Posterior cingulate gyrus (tissue), 11 donors: ENCODE results near the gene LMO3.
"Not testable (repeated sequence)": the region's sequence is repeated elsewhere in the genome, so short reads cannot be mapped to it uniquely, and the experiment has no call there.

Experiments
- DNase-seq, 10 donors: peaks; one replicate each; pipeline versions ENCODE4 v3.0.0 to v3.0.0-alpha.2; 2020 to 2021; ENCODE audit warnings: mixed read lengths in 3 of 10
- intact Hi-C: fragments of 100-400 bp; cut with DNase I; formaldehyde crosslinking; loops from one replicate; pipeline ENCODE4 v1.15.1; 2023

Gene LMO3

GRCh38 chr12:16553457-16553856, 52.5 kb downstream of the LMO3 start:
- intact Hi-C loops, result no loop called here
- no peak for DNase-seq

DNA sequence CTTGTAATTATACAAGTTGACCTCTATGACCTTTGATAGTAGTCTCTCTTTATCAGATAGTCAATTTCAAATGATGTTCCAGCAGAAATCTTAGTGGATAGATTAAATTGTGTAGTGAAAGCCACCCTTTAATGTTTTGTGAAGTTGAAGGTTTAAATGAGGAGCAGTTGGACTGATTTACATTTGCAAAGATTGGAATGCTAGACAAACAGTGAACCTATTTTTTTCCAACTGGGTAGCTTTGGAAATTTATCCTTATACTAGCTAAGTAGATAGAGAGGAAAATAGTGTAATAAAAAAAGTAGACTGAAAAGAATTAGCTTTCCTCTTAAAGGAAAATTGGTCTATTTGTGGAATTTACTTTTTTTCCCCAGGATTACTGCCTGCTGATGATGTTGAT, 53.7 kb downstream of the LMO3 start:
- intact Hi-C loops, result no loop called here
- DNase-seq, result no peak

DNA sequence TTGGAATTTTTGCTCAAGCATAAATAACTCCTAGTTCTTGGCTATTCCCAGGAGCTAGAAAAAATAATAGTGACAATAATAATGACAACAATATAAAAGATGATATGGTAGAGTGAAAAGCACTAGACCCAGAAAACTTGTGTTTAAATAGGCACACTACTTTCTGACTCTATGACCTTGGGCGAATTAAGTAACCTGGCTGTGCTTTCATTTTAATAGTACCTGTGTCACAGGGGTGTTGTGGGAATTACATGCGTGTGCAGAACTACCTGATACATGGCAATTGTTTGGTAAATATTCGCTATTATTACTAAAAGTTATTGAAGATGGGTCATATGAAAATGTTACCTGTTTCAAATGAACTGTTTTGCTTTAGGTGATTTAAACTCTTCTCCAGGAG, 60.1 kb downstream of the LMO3 start:
- intact Hi-C loops, result no loop called here
- DNase-seq, result no peak

- DNase-seq, result no peak
- intact Hi-C loops, result no loop called here
These were observed 63.4 kb downstream of the LMO3 start for GRCh38 chr12:16542586-16542985.

DNA sequence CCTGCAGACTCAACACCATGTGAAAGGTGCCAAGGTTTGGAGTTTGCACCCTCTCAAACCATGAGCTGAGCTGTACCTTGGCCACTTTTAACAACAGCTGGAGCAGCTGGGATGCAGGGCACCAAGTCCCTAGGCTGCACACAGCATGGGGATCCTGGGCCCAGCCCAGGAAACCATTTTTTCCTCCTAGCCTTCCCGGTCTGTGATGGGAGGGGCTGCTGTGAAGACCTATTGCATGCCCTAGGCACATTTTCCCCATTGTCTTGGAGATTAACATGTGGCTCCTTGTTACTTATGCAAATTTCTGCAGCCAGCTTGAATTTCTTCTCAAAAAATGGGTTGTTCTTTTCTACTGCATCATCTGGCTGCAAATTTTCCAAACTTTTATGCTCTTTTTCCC, 68.3 kb downstream of the LMO3 start:
- intact Hi-C loops, result not testable (repeated sequence)
- peak in 1 of 10 donors; percentile 39 for DNase-seq

DNA sequence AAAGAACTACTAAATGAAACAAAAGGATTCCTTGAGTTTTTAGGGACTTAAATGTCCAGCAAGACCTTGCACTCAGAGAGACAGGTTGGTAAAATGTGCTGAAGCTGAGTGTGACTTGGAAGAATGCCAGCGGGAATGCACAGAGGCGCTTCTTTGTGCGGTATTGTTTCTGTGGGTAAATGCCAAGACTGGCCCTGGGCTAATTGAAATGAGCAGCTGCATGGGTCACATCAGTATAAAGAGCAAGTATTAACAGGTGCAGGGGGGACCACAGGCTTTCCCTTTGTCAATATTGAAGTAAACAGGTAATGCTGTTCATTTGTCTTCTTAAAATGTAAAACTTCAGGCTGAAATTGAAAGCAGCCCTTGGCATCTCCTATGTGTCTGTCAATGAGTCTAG, 74.3 kb downstream of the LMO3 start:
- DNase-seq, result peak in 1 of 10 donors; percentile 9
- intact Hi-C loops, result no loop called here

- intact Hi-C loops, result no loop called here
- DNase-seq, result no peak
These were observed 75.6 kb downstream of the LMO3 start for GRCh38 chr12:16530268-16530850.

DNA sequence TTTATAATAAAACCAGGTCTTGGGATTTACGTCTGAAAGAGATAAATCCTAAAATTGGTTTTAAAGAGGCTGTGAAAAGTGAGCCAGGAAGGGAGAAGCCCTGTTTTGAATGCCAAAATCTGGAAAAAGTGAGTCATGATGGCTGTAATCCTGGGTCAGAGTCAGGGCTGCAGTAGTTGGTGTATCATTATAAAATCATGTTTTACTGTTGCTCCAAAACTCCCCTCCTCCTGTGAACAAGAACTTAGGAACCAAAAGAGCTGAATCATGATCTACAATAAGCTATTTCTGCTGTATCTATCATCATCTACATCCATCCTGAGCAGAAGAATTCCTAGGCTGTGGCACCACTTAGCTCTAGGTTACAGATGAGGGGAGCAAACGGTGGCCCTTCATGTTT, 79.3 kb downstream of the LMO3 start:
- no peak for DNase-seq
- intact Hi-C loops, result no loop called here

DNA sequence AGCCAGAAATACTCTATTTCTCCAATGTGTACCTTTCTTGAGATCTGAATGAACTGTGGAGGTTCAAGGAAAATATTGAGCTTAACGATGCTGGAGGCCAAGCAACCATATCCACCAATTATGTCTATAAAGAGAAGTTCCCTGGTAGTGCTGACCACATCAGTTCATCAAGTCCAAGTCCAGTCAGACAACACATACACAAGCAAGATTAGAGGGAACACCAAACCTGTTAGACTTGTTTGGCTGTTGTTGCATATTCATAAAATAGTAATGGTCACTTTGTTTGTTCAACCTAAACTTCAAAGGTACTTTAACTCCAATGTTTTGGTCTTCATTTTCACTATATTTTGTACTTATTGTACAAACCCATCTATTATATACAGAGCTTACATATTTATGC, 81.6 kb downstream of the LMO3 start:
- intact Hi-C loops, result no loop called here
- no peak for DNase-seq

DNA sequence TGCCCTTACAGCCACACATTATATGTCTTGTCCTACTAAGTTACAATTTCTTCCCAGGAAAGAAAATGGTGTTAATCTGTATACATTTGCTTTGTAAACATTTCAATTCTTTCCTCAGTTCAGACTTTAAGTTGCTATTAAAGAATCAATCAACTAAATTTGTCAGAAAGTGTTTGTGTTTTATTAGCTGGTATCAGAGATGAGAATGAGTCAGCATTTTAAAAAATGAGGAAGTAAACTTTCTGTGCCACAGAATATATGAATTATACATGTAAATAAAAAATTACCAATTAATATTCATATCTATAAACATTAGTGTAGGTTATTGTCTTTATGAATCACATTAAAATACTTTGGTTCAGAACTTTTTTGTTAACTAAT, 82.0 kb downstream of the LMO3 start:
- intact Hi-C loops, result no loop called here

GRCh38 chr12:16523284-16523950, 82.5 kb downstream of the LMO3 start:
- no peak for DNase-seq
- intact Hi-C loops, result no loop called here

More for the DNA sequence above, 82.0 kb downstream of the LMO3 start:
- no peak for DNase-seq

- DNase-seq, result peak in 3 of 10 donors; percentile 3 to 44 (median 14)
- intact Hi-C loops, result no loop called here
These were observed 85.6 kb downstream of the LMO3 start for GRCh38 chr12:16520328-16520727.

DNA sequence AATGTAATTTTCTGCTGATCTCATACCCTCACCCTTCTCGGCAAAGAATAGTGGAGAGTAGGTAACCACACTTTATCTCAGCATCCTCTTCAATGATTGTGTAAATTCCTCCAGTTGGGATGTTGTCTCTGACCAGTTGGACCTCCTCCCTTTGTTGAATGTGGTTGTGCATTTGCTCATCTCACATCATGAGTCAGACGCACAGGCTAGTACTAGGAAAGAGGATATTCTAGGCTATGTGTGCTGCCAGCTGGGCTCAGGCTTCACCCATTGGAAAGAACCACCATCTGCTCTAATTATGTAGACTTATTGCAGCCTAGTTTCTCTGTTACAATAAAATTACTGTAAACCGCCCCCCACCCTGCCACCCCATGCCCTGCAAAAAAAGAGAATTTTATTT, 90.3 kb downstream of the LMO3 start:
- peak in 3 of 10 donors; percentile 10 to 82 (median 54) for DNase-seq
- intact Hi-C loops, result no loop called here

DNA sequence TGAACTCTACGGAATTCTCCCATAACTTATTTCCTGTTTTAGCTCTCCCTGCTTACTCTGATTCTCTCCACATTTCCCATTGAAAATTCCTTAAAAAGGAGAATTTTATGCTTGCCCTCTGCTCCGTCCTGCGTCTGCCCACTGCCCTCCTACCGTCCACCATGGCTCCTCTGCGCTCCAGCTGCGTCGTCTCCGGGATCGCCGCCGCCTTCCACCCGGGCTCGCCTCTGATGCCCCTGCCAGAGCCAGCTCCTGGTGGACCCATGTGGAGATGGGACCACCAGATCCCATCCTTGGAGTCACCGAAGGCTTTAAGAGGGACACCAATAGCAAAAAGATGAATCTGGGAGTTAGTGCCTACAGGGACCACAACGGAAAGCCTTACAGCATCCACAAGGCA, 92.7 kb downstream of the LMO3 start:
- intact Hi-C loops, result no loop called here
- DNase-seq, result peak in 1 of 10 donors; percentile 81

DNA sequence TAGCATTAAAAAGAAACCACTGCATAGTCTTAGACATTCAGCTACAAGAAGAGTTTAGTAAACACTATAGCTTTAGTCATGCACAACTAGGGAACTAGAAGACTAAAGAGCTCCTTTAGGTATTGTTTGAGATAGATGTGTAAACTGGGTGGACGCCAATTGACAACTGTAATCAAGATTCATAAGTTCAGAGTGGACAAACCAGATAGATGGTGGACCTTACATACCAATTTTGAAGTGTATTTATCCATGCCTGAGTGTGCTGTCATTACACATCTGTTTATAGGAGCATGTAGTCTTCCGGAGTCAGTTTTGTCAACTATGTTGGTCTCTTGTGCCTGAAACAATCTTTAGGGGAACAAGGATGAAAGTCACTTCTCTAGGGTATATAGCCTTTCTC, 96.6 kb downstream of the LMO3 start:
- intact Hi-C loops, result no loop called here
- DNase-seq, result no peak

DNA sequence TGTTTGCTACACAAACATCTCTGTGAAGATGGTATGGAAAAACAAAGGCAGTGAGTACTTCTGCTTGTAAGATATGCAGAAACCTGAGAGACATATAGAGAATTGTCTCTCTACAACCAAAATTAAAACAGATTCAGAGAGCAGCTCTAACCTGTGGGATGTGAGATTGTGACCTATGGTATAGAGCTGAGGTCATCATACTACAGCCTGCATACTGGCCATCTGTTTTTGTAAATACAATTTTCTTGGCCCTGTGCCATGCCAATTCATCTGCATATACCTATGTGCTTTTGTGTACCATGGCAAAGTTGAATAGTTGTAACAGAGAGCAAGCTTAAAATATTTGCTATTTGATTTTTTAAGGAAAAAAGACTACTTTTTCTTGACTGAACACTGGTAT, 99.6 kb downstream of the LMO3 start:
- intact Hi-C loops, result no loop called here
- DNase-seq, result no peak

- no peak for DNase-seq
- intact Hi-C loops, result no loop called here
These were observed 101.8 kb downstream of the LMO3 start for GRCh38 chr12:16504200-16504599.

- intact Hi-C loops, result no loop called here
- no peak for DNase-seq
These were observed 106.4 kb downstream of the LMO3 start for GRCh38 chr12:16499611-16500010.
